ENCODE data around the gene WDPCP.

DNA sequence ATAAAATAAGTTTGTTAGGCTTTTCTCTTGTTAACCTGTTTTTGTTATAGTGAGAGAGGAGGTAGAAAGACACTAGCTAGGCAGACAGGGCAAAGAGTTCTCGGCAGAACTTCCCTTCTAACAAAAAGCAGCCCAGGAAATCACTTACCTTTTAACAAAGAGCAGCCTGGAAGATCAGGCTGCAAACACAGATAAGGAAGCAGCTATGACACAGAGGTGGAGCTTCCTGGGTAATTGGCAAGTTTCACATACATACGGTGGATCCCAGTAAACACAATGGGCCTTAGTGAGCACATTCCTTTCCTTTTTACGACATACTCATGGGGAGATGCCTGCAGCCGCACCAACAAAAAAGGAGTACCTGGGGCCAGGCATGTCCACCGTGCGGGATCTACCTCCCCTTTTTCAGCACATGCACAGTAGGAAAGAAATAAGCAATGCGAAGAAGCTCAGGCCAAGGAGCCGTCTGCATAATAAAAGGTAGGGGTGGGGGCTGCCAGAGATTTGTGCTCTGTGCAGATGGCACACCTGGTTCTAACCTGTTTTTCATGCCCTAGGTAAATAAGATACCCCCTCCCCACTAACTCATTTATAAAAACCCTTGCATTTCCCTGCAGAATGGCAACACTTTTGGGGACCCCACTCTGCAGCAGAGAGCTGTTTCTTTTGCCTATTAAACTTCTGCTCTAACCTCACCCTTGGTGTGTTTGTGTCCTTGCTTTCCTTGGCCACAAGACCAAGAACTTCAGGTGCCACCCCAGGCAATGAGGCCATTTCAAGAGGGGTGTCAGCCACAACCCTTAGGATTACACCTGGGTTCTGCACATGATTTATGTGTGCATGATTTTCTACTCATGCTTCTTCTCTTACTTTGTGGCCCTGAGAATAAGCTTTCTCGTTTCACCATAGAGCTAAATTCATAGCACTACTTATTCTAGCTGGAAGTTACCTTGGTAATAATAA lies 27.0 kb upstream of the WDPCP start:
- TF ChIP-seq, protein P1, sequence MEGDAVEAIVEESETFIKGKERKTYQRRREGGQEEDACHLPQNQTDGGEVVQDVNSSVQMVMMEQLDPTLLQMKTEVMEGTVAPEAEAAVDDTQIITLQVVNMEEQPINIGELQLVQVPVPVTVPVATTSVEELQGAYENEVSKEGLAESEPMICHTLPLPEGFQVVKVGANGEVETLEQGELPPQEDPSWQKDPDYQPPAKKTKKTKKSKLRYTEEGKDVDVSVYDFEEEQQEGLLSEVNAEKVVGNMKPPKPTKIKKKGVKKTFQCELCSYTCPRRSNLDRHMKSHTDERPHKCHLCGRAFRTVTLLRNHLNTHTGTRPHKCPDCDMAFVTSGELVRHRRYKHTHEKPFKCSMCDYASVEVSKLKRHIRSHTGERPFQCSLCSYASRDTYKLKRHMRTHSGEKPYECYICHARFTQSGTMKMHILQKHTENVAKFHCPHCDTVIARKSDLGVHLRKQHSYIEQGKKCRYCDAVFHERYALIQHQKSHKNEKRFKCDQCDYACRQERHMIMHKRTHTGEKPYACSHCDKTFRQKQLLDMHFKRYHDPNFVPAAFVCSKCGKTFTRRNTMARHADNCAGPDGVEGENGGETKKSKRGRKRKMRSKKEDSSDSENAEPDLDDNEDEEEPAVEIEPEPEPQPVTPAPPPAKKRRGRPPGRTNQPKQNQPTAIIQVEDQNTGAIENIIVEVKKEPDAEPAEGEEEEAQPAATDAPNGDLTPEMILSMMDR (IDR thresholded peaks at IDR 0.05), result no peak
- TF ChIP-seq EZH2 (IDR thresholded peaks at IDR 0.05; ENCODE audit: borderline replicate concordance, insufficient read depth, low read depth, low read length, poor library complexity, severe bottlenecking), result no peak

Measured in B cell (primary cell).